ENCODE measurements around the gene PANX2.
"Not testable (repeated sequence)": the region's sequence is repeated elsewhere in the genome, so short reads cannot be mapped to it uniquely, and the experiment has no call there.

PANX2 gene

GRCh38 chr22:50170453-50171318 is at the start of gene PANX2:
Gene PANX2, plus strand, starts transcription at chr22:50170731. Its CDS starts 0 bp downstream, at chr22:50170731.
- DNase-seq (ENCODE audit: low read depth in 2 of 2): no peak

GRCh38 chr22:50121202-50121740 is 49.3 kb upstream of the PANX2 start:
- DNase-seq (ENCODE audit: low read depth in 2 of 2): no peak

GRCh38 chr22:50123119-50123518 is 47.4 kb upstream of the PANX2 start:
- no peak for DNase-seq (ENCODE audit: low read depth in 2 of 2)

- DNase-seq (ENCODE audit: low read depth in 2 of 2): no peak
Observed at GRCh38 chr22:50125029-50125428, 45.5 kb upstream of the PANX2 start.

- no peak for DNase-seq (ENCODE audit: low read depth in 2 of 2)
Observed at GRCh38 chr22:50129121-50129736, 41.3 kb upstream of the PANX2 start.

GRCh38 chr22:50131894-50132293 is 38.6 kb upstream of the PANX2 start:
- no peak for DNase-seq (ENCODE audit: low read depth in 2 of 2)

GRCh38 chr22:50134481-50134880 is 36.0 kb upstream of the PANX2 start:
- no peak for DNase-seq (ENCODE audit: low read depth in 2 of 2)

GRCh38 chr22:50136581-50137015 is 33.9 kb upstream of the PANX2 start:
- no peak for DNase-seq (ENCODE audit: low read depth in 2 of 2)

GRCh38 chr22:50137277-50137676 is 33.3 kb upstream of the PANX2 start:
- DNase-seq (ENCODE audit: low read depth in 2 of 2): not testable (repeated sequence)

GRCh38 chr22:50138041-50138440 is 32.5 kb upstream of the PANX2 start:
- DNase-seq (ENCODE audit: low read depth in 2 of 2): no peak

- no peak for DNase-seq (ENCODE audit: low read depth in 2 of 2)
Observed at GRCh38 chr22:50138988-50139387, 31.5 kb upstream of the PANX2 start.

GRCh38 chr22:50139843-50140415 is 30.6 kb upstream of the PANX2 start:
- DNase-seq (ENCODE audit: low read depth in 2 of 2): no peak

- no peak for DNase-seq (ENCODE audit: low read depth in 2 of 2)
Observed at GRCh38 chr22:50140615-50141014, 29.9 kb upstream of the PANX2 start.

- no peak for DNase-seq (ENCODE audit: low read depth in 2 of 2)
Observed at GRCh38 chr22:50141462-50141861, 29.1 kb upstream of the PANX2 start.

- no peak for DNase-seq (ENCODE audit: low read depth in 2 of 2)
Observed at GRCh38 chr22:50141891-50142363, 28.6 kb upstream of the PANX2 start.

- DNase-seq (ENCODE audit: low read depth in 2 of 2): no peak
Observed at GRCh38 chr22:50143096-50143495, 27.4 kb upstream of the PANX2 start.

GRCh38 chr22:50144005-50144614 is 26.4 kb upstream of the PANX2 start:
- DNase-seq (ENCODE audit: low read depth in 2 of 2): no peak

GRCh38 chr22:50145721-50146438 is 24.7 kb upstream of the PANX2 start:
- no peak for DNase-seq (ENCODE audit: low read depth in 2 of 2)

- DNase-seq (ENCODE audit: low read depth in 2 of 2): no peak
Observed at GRCh38 chr22:50146439-50147238, 23.9 kb upstream of the PANX2 start.
